ENCODE data around the gene COX6A1.
A peak's percentile ranks its signal among the peaks of the same experiment; 100 is the strongest.
"Not testable (repeated sequence)": the region's sequence is repeated elsewhere in the genome, so short reads cannot be mapped to it uniquely, and the experiment has no call there.

Gene COX6A1

DNA sequence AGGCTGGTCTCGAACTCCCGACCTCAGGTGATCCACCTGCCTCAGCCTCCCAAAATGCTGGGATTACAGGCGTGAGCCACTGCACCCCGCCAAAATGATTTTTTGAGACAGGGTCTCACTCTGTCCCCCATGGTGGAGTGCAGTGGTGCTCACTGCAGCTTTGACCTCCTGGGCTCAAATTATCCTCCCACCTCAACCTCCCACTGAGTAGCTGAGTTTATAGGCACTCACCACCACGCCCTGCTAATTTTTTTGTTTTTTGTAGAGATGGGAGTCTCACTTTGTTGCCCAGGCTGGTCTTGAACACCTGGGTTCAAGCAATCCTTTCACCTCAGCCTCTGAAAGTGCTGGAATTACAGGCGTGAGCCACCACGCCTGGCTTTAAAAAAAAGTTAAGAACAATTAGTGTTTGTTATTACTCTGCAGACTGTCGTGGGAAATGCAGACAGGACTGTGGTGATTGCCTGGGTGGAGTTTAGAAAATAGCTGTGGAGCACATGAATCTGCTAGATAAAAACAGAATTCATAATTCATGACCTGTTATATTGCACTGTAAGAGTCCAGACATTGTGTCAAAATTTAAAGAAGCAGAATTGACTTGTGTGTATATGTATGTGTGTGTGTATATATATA is 9.2 kb upstream of the COX6A1 start:
- no peaks in the 10 kb centered on the region for H3K9me3 ChIP-seq (ENCODE audit: control insufficient read depth in 2 of 2, low read length in 2 of 2)
- H3K36me3 ChIP-seq (ENCODE audit: control insufficient read depth in 2 of 2, insufficient read depth in 2 of 2, low read length in 2 of 2): no peaks in the 10 kb centered on the region
- no peaks in the 10 kb centered on the region for H3K27me3 ChIP-seq (ENCODE audit: control insufficient read depth in 2 of 2, insufficient read depth in 2 of 2, low read length in 2 of 2)
- H3K4me1 ChIP-seq (ENCODE audit: control insufficient read depth in 2 of 2, insufficient read depth in 2 of 2, low read length in 2 of 2): peaks cover 5 to 9% of the 10 kb centered on the region in 2 donors
- no peak overlapping the region for H3K9ac ChIP-seq (ENCODE audit: low read depth in 1 of 2, low read length in 2 of 2)
- no peak overlapping the region for H3K4me3 ChIP-seq (ENCODE audit: low read length in 2 of 2)
- peak overlapping the region; percentile 56 to 58 for H3K27ac ChIP-seq (ENCODE audit: low read depth in 2 of 2, low read length in 2 of 2)

DNA sequence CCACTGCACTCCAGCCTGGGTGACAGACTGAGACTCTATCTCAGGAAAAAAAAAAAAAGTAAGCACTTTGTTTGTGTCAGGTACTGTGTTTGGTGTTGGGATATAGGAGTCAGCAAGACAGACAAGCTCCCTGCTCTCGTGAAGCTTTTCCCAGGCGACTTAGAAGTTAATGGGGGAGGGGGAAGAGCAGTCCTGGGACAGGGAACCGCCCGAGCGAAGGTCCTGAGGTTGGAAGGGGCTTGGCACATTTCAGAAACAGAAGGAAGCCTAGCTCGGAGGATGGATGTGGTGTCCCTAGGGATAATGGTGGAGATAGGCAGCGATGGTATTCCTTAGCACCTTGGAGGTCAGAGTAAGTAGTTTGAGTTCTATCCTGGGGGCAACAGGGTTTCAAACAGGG is 8.5 kb upstream of the COX6A1 start:
- no peaks in the 10 kb centered on the region for H3K36me3 ChIP-seq (ENCODE audit: control insufficient read depth in 2 of 2, insufficient read depth in 2 of 2, low read length in 2 of 2)
- no peaks in the 10 kb centered on the region for H3K27me3 ChIP-seq (ENCODE audit: control insufficient read depth in 2 of 2, insufficient read depth in 2 of 2, low read length in 2 of 2)
- peak overlapping the region in 1 of 2 donors; percentile 42 for H3K4me3 ChIP-seq (ENCODE audit: low read length in 2 of 2)
- H3K27ac ChIP-seq (ENCODE audit: low read depth in 2 of 2, low read length in 2 of 2): peak overlapping the region; percentile 9 to 40
- H3K4me1 ChIP-seq (ENCODE audit: control insufficient read depth in 2 of 2, insufficient read depth in 2 of 2, low read length in 2 of 2): peaks cover 5 to 9% of the 10 kb centered on the region in 2 donors
- no peaks in the 10 kb centered on the region for H3K9me3 ChIP-seq (ENCODE audit: control insufficient read depth in 2 of 2, low read length in 2 of 2)
- no peak overlapping the region for H3K9ac ChIP-seq (ENCODE audit: low read depth in 1 of 2, low read length in 2 of 2)

DNA sequence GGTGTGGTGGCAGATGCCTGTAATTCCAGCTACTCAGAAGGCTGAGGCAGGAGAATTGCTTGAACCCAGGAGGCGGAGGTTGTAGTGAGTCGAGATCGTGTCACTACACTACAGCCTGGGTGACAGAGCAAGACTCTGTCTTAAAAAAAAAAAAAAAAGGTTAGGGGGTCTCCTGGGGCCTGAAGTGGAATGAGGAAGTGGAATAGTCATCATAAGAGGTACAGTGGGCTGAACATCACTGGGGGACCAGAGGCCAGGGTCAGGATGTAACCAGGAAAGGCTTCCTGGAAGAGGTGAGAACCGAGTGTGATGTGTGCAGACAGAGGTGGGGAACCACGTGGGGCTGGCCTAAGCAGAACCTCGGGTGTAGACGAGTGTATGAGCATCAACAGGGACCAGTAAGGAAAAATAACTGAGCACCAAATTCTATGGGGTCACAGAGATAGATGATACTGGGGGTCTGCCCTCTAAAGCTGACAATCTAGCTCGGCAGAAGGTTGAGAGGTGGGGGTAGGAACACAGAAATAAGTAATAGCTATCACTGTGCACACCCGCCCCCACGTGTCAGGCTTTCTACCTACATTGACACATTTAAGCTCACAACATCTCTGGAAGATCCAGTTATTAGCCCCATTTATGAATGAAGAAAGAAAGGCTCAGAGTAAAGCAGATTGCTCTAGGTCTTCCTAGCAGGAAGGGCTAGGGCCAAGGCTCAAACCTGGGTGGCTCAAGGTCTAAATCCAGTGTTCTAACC is 5.0 kb upstream of the COX6A1 start:
- Histone ChIP-seq H3K4me1 (ENCODE audit: control insufficient read depth in 2 of 2, insufficient read depth in 2 of 2, low read length in 2 of 2) (peaks cover 5 to 9% of the 10 kb centered on the region in 2 donors), H3K36me3 (ENCODE audit: control insufficient read depth in 2 of 2, insufficient read depth in 2 of 2, low read length in 2 of 2) (no peaks in the 10 kb centered on the region), H3K9me3 (ENCODE audit: control insufficient read depth in 2 of 2, low read length in 2 of 2) (no peaks in the 10 kb centered on the region), H3K4me3 (ENCODE audit: low read length in 2 of 2) (no peak overlapping the region), H3K9ac (ENCODE audit: low read depth in 1 of 2, low read length in 2 of 2) (no peak overlapping the region), H3K27ac (ENCODE audit: low read depth in 2 of 2, low read length in 2 of 2) (no peak overlapping the region), H3K27me3 (ENCODE audit: control insufficient read depth in 2 of 2, insufficient read depth in 2 of 2, low read length in 2 of 2) (no peaks in the 10 kb centered on the region)

DNA sequence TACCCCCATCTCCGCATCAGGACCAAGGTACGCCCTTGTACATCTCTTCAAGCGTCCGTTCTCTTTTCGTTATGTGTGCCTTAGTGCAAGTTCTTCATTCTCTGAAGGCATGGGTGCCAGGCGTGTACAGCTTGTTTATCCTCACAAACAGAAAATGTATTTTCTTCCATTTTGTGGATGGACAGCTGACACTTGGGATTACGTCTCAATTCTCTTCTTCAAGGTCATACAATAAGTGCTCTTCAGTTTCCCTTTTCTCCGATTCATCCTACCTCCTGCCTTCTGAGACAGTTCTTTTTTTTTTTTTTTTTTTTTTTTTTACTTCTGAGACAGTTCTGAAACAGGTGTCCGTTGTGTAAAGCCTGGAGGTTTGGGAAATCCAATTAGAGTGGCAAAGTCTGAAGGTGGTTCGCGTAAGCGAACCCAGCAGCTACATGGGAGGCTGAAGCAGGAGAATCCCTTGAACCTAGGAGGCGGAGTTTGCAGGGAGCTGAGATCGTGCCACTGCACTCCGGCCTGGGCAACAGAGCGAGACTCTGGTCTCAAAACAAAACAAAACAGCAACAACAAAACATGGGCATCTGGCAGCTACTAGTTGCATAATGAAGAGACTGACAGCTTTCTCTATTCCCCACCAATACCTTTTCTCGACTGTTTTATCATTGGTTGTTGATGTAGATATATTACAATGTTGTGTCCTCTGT is 734 bp downstream of the COX6A1 start:
- H3K9me3 ChIP-seq (ENCODE audit: control insufficient read depth in 2 of 2, low read length in 2 of 2): no peaks in the 10 kb centered on the region
- no peaks in the 10 kb centered on the region for H3K27me3 ChIP-seq (ENCODE audit: control insufficient read depth in 2 of 2, insufficient read depth in 2 of 2, low read length in 2 of 2)
- peak overlapping the region; percentile 83 to 87 for H3K4me3 ChIP-seq (ENCODE audit: low read length in 2 of 2)
- peak overlapping the region; percentile 60 to 92 for H3K9ac ChIP-seq (ENCODE audit: low read depth in 1 of 2, low read length in 2 of 2)
- peaks cover 18 to 24% of the 10 kb centered on the region in 2 donors for H3K36me3 ChIP-seq (ENCODE audit: control insufficient read depth in 2 of 2, insufficient read depth in 2 of 2, low read length in 2 of 2)
- H3K4me1 ChIP-seq (ENCODE audit: control insufficient read depth in 2 of 2, insufficient read depth in 2 of 2, low read length in 2 of 2): peaks cover 9 to 14% of the 10 kb centered on the region in 2 donors
- peak overlapping the region; percentile 83 to 88 for H3K27ac ChIP-seq (ENCODE audit: low read depth in 2 of 2, low read length in 2 of 2)

DNA sequence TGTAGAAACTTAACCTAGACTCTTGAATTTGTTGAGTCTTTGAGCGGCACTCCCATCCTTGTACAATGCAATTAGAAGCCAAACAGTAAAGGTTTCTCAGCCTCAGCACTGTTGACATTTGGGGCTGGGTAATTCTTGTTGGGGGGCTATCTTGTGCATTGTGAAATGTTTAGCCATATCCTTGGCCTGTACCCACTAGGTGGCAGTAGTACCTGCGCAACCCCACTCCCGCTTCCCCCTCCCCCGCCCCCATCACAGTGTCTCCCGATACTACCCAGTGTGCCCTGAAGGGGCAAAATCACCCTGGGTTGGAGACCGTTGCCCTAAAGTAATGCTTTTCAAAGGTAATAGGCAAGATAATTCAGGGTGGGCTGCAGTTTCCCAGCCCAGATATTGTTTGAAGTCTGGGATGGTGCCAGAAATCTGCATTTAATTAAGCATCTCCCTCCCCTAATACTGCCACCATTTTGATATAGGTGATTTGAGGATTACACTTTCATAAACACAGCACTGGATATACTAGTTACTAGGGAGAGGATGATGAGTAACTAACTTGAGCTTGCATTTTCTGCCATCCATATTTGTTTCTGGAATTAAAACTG is 1.8 kb downstream of the COX6A1 start:
- Histone ChIP-seq H3K9ac (ENCODE audit: low read depth in 1 of 2, low read length in 2 of 2) (no peak overlapping the region), H3K27me3 (ENCODE audit: control insufficient read depth in 2 of 2, insufficient read depth in 2 of 2, low read length in 2 of 2) (no peaks in the 10 kb centered on the region), H3K4me3 (ENCODE audit: low read length in 2 of 2) (peak overlapping the region; percentile 3 to 24), H3K9me3 (ENCODE audit: control insufficient read depth in 2 of 2, low read length in 2 of 2) (no peaks in the 10 kb centered on the region), H3K36me3 (ENCODE audit: control insufficient read depth in 2 of 2, insufficient read depth in 2 of 2, low read length in 2 of 2) (peaks cover 27 to 29% of the 10 kb centered on the region in 2 donors), H3K27ac (ENCODE audit: low read depth in 2 of 2, low read length in 2 of 2) (no peak overlapping the region), H3K4me1 (ENCODE audit: control insufficient read depth in 2 of 2, insufficient read depth in 2 of 2, low read length in 2 of 2) (peaks cover 9 to 14% of the 10 kb centered on the region in 2 donors)

DNA sequence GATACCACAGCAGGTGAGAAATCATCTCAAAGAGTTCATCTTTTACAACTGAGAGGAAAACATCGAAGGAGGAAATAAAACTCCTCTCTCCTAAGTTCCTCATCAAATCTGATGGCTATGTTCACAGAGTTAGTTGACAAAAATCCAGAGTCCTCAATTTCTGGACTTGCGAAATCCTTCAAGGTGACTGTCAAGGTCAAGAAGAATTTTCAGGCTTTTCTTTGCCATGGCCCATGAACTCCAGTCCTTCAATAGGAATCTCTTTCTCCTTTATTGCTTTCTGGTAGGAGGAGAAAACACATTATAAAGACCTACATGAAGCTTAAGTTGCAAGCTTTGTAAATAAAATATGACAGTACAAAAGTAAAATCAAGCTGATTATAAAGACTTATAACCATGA is 6.8 kb downstream of the COX6A1 start:
- Histone ChIP-seq H3K27ac (ENCODE audit: low read depth in 2 of 2, low read length in 2 of 2) (no peak overlapping the region), H3K36me3 (ENCODE audit: control insufficient read depth in 2 of 2, insufficient read depth in 2 of 2, low read length in 2 of 2) (peaks cover 26 to 27% of the 10 kb centered on the region in 2 donors)

DNA sequence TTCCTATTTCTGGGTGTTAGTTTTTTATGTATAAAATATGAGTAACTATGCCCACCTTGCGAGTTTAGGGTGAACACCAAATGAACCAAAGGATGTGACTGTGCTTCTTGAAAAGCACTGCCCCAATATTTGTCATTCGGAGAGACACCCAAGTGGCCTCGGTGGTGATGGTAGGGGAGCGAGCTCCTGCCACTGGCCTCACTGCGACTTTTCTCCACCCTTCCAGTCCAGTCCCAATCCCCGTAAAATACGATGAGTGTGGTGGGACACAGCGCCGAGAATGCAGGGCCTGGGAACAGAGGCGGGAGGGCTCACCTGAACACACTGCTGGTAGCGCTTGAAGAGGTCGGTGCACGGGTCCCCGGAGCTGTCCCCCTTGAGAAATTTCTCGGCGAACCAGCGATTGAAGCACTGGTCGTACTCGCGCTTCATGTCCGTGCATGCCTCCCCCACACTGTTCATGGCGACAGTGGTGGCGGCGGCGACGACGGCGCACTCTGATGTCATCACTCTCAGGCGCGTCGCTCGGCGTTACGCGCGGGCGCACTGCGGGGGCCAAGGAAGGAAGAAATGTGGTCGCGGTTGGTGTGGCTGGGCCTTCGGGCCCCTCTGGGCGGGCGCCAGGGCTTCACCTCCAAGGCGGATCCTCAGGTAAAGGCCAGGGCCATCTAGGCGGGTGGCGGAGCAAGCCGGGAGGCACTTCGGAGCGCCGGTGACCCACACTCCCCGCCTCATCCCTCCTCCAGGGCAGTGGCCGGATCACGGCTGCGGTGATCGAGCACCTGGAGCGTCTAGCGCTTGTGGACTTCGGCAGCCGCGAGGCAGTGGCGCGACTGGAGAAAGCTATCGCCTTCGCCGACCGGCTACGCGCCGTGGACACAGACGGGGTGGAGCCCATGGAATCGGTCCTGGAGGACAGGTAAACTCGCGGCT is 8.3 kb downstream of the COX6A1 start, which contains the start of the genes GATC and TRIAP1:
TSS of gene GATC (plus strand) at position 534 of the 933 bp plus-strand sequence. CDS start at position 571, 37 bp downstream.
TSS of gene TRIAP1 (minus strand) at position 474 of the 933 bp plus-strand sequence. CDS start at position 462, 12 bp downstream.
- peaks cover 17 to 25% of the 10 kb centered on the region in 2 donors for H3K36me3 ChIP-seq (ENCODE audit: control insufficient read depth in 2 of 2, insufficient read depth in 2 of 2, low read length in 2 of 2)
- no peaks in the 10 kb centered on the region for H3K27me3 ChIP-seq (ENCODE audit: control insufficient read depth in 2 of 2, insufficient read depth in 2 of 2, low read length in 2 of 2)
- H3K9ac ChIP-seq (ENCODE audit: low read depth in 1 of 2, low read length in 2 of 2): peak within 1 kb of the TSS; percentile 89 to 94
- H3K4me1 ChIP-seq (ENCODE audit: control insufficient read depth in 2 of 2, insufficient read depth in 2 of 2, low read length in 2 of 2): peaks cover 13 to 14% of the 10 kb centered on the region in 2 donors
- peak within 1 kb of the TSS; percentile 70 to 99 for H3K4me3 ChIP-seq (ENCODE audit: low read length in 2 of 2)
- no peaks in the 10 kb centered on the region for H3K9me3 ChIP-seq (ENCODE audit: control insufficient read depth in 2 of 2, low read length in 2 of 2)
- peak within 1 kb of the TSS; percentile 74 to 94 for H3K27ac ChIP-seq (ENCODE audit: low read depth in 2 of 2, low read length in 2 of 2)

More for the DNA sequence above, 6.8 kb downstream of the COX6A1 start:
- no peak overlapping the region for H3K9ac ChIP-seq (ENCODE audit: low read depth in 1 of 2, low read length in 2 of 2)
- H3K9me3 ChIP-seq (ENCODE audit: control insufficient read depth in 2 of 2, low read length in 2 of 2): no peaks in the 10 kb centered on the region
- H3K27me3 ChIP-seq (ENCODE audit: control insufficient read depth in 2 of 2, insufficient read depth in 2 of 2, low read length in 2 of 2): no peaks in the 10 kb centered on the region
- peaks cover 13 to 18% of the 10 kb centered on the region in 2 donors for H3K4me1 ChIP-seq (ENCODE audit: control insufficient read depth in 2 of 2, insufficient read depth in 2 of 2, low read length in 2 of 2)
- H3K4me3 ChIP-seq (ENCODE audit: low read length in 2 of 2): no peak overlapping the region

DNA sequence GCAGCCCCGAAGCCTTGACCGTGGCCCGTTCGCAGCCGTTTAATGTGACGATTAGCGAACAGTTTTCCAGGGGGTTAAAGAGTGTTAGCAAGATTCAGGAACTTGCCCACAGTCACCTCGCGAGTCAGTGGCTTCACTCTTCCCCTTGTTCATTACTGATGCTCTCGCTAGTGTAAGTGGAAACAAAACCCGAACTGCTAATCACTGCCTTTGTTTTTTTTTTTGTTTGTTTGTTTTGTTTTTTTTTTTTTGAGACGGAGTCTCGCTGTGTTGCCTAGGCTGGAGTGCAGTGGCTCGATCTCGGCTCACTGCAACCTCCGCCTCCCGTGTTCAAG is 8.9 kb downstream of the COX6A1 start:
- Histone ChIP-seq H3K27ac (ENCODE audit: low read depth in 2 of 2, low read length in 2 of 2) (peak overlapping the region; percentile 74 to 94), H3K4me1 (ENCODE audit: control insufficient read depth in 2 of 2, insufficient read depth in 2 of 2, low read length in 2 of 2) (peaks cover 13 to 14% of the 10 kb centered on the region in 2 donors), H3K4me3 (ENCODE audit: low read length in 2 of 2) (peak overlapping the region; percentile 70 to 99), H3K9ac (ENCODE audit: low read depth in 1 of 2, low read length in 2 of 2) (peak overlapping the region; percentile 89 to 94), H3K36me3 (ENCODE audit: control insufficient read depth in 2 of 2, insufficient read depth in 2 of 2, low read length in 2 of 2) (peaks cover 16 to 25% of the 10 kb centered on the region in 2 donors)
- H3K9me3 ChIP-seq (ENCODE audit: control insufficient read depth in 2 of 2, low read length in 2 of 2); H3K27me3 ChIP-seq (ENCODE audit: control insufficient read depth in 2 of 2, insufficient read depth in 2 of 2, low read length in 2 of 2): not testable (repeated sequence)

DNA sequence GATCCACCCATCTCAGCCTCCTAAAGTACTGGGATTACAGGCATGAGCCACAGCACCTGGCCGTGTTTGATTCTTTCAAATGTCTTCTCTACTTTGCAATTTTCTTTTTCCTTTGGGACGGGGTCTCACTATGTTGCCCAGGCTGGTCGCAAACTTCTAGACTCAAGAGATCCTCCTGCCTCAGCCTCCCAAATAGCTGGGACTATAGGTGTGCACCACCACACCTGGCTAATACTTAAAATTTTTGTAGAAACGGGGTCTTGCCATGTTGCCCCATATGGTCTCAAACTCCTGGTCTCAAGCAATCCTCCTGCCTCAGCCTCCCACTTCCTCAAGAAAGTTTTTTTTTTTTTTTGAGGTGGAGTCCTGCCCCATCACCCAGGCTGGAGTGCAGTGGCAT is 10.1 kb downstream of the COX6A1 start:
- Histone ChIP-seq H3K27ac (ENCODE audit: low read depth in 2 of 2, low read length in 2 of 2) (no peak overlapping the region), H3K36me3 (ENCODE audit: control insufficient read depth in 2 of 2, insufficient read depth in 2 of 2, low read length in 2 of 2) (peaks cover 20 to 23% of the 10 kb centered on the region in 2 donors), H3K9ac (ENCODE audit: low read depth in 1 of 2, low read length in 2 of 2) (no peak overlapping the region), H3K4me3 (ENCODE audit: low read length in 2 of 2) (no peak overlapping the region), H3K27me3 (ENCODE audit: control insufficient read depth in 2 of 2, insufficient read depth in 2 of 2, low read length in 2 of 2) (no peaks in the 10 kb centered on the region), H3K9me3 (ENCODE audit: control insufficient read depth in 2 of 2, low read length in 2 of 2) (no peaks in the 10 kb centered on the region), H3K4me1 (ENCODE audit: control insufficient read depth in 2 of 2, insufficient read depth in 2 of 2, low read length in 2 of 2) (peaks cover 13 to 14% of the 10 kb centered on the region in 2 donors)
